SK-N-SH (cell line): ENCODE data around the gene TUBGCP6. TPM values are rescaled to one million over a fixed set of nuclear protein-coding genes. Genes with fewer than 3 reads are reported as not detected.
"Not testable (repeated sequence)": the region's sequence is repeated elsewhere in the genome, so short reads cannot be mapped to it uniquely, and the experiment has no call there.

Experiments used
- CTCF ChIA-PET: fragments of 300-600, 350-600 bp; formaldehyde crosslinking; extraction: SDS; loops from one replicate; lab custom pipeline; 2021; lab: Yijun Ruan, JAX
- POLR2A ChIA-PET: fragments of 350-600 bp; sonication (Branson Sonifier 250); formaldehyde crosslinking; extraction: SDS; loops from one replicate; lab custom pipeline; 2020; ENCODE audit warnings: antibody characterized with exemption, inconsistent platforms; lab: Yijun Ruan, JAX
- DNase-seq: peaks from one replicate; pipeline ENCODE4 v3.0.0; 2012
- H2AFZ ChIP-seq: fragments of 200-600 bp; sonication (generic); 2 replicates; pipeline ENCODE4 v1.8.1; 2016; ENCODE audit warnings: antibody characterized with exemption, mild to moderate bottlenecking, low read depth
- H3F3A ChIP-seq: fragments of 200-600 bp; sonication (generic); replicated peaks from 2 replicates; pipeline ENCODE3; 2016; ENCODE audit warnings: antibody characterized with exemption, mild to moderate bottlenecking; ENCODE audit not compliant: insufficient read depth
- H3K27ac ChIP-seq, 2 experiments: fragments of 200-500 bp in 1 of 2; fragments of 200-600 bp in 1 of 2; sonication (Bioruptor generic) in 1 of 2; sonication (generic), shearing (Covaris generic) in 1 of 2; 2 replicates each; pipeline versions ENCODE4 v1.5.1 to v1.6.1; 2014 to 2016; ENCODE audit warnings: low read depth in 2 of 2, inconsistent platforms in 1 of 2, low read length in 1 of 2, mild to moderate bottlenecking in 1 of 2, mixed read lengths in 1 of 2
- H3K27me3 ChIP-seq: fragments of 200-600 bp; sonication (generic), shearing (Covaris generic); 2 replicates; pipeline ENCODE4 v1.6.1; 2016; ENCODE audit warnings: mixed run types; ENCODE audit not compliant: insufficient read depth
- H3K36me3 ChIP-seq, 2 experiments: fragments of 200-500 bp in 1 of 2; fragments of 200-600 bp in 1 of 2; sonication (Bioruptor generic) in 1 of 2; sonication (generic) in 1 of 2; replicated peaks in 1 of 2; 2 replicates each; pipeline versions ENCODE3 to v1.5.1; 2014 to 2016; ENCODE audit warnings: low read length in 1 of 2, mild to moderate bottlenecking in 1 of 2; ENCODE audit not compliant: insufficient read depth in 2 of 2, control insufficient read depth in 1 of 2
- H3K4me1 ChIP-seq, 2 experiments: fragments of 200-500 bp in 1 of 2; fragments of 200-600 bp in 1 of 2; sonication (Bioruptor generic) in 1 of 2; sonication (generic), shearing (Covaris generic) in 1 of 2; 2 replicates each; pipeline versions ENCODE4 v1.5.1 to v1.6.1; 2014 to 2016; ENCODE audit warnings: low read depth in 1 of 2, low read length in 1 of 2, mixed run types in 1 of 2; ENCODE audit not compliant: insufficient read depth in 2 of 2, control insufficient read depth in 1 of 2
- H3K4me2 ChIP-seq: fragments of 200-600 bp; sonication (generic), shearing (Covaris generic); 2 replicates; pipeline ENCODE4 v1.6.1; 2017; ENCODE audit warnings: mixed run types
- H3K4me3 ChIP-seq, 2 experiments: fragments of 200-500 bp in 1 of 2; fragments of 200-600 bp in 1 of 2; sonication (Bioruptor generic) in 1 of 2; sonication (generic), shearing (Covaris generic) in 1 of 2; 2 replicates each; pipeline versions ENCODE4 v1.5.1 to v1.8.1; 2014 to 2016; ENCODE audit warnings: low read depth in 2 of 2, inconsistent platforms in 1 of 2, low read length in 1 of 2, mild to moderate bottlenecking in 1 of 2, mixed read lengths in 1 of 2, moderate library complexity in 1 of 2
- H3K79me2 ChIP-seq: fragments of 200-600 bp; sonication (generic); 2 replicates; pipeline ENCODE4 v1.8.1; 2017; ENCODE audit warnings: mild to moderate bottlenecking; ENCODE audit not compliant: insufficient read depth
- H3K9ac ChIP-seq: fragments of 200-600 bp; sonication (generic); 2 replicates; pipeline ENCODE4 v1.6.1; 2017; ENCODE audit warnings: mixed run types
- H3K9me2 ChIP-seq: fragments of 200-600 bp; sonication (generic); 2 replicates; pipeline ENCODE4 v1.6.1; 2017; ENCODE audit warnings: mixed run types
- H3K9me3 ChIP-seq: fragments of 200-600 bp; sonication (generic); 2 replicates; pipeline ENCODE4 v1.6.1; 2017; ENCODE audit warnings: mixed run types, mild to moderate bottlenecking, moderate library complexity
- H4K20me1 ChIP-seq: fragments of 200-600 bp; sonication (generic); 2 replicates; pipeline ENCODE4 v1.6.1; 2017; ENCODE audit warnings: mild to moderate bottlenecking, mixed run types; ENCODE audit not compliant: insufficient read depth
- EP300 ChIP-seq, 2 experiments: IDR thresholded peaks; 2 replicates each; pipeline versions ENCODE4 v1.4.0 to v1.6.1; 2012; ENCODE audit warnings: borderline replicate concordance in 1 of 2, low read depth in 1 of 2, low read length in 1 of 2
- GABPA ChIP-seq: IDR thresholded peaks from 2 replicates; pipeline ENCODE4 v1.4.0; 2012; ENCODE audit warnings: low read depth, mild to moderate bottlenecking
- NFIC ChIP-seq: IDR thresholded peaks from 2 replicates; pipeline ENCODE4 v1.4.0; 2012; ENCODE audit warnings: borderline replicate concordance
- NRF1 ChIP-seq: IDR thresholded peaks from 2 replicates; pipeline ENCODE4 v1.6.1; 2012; ENCODE audit warnings: low read depth, mild to moderate bottlenecking, low read length
- POLR2AphosphoS5 ChIP-seq: IDR thresholded peaks from 2 replicates; pipeline ENCODE4 v1.6.1; 2012; ENCODE audit warnings: low read depth, low read length
- RXRA ChIP-seq: IDR thresholded peaks from 2 replicates; pipeline ENCODE4 v1.4.0; 2012; ENCODE audit warnings: low read depth, mild to moderate bottlenecking, borderline replicate concordance
- SMC3 ChIP-seq: IDR thresholded peaks from 2 replicates; pipeline ENCODE4 v1.6.1; 2012; ENCODE audit warnings: low read depth, low read length, improper control_type of control experiment
- TAF1 ChIP-seq: IDR thresholded peaks from 2 replicates; pipeline ENCODE4 v1.6.1; 2012; ENCODE audit warnings: low read depth, mild to moderate bottlenecking, low read length, moderate library complexity, borderline replicate concordance
- TCF12 ChIP-seq: IDR thresholded peaks from 2 replicates; pipeline ENCODE4 v1.4.0; 2012
- WGBS: methylation state at CpG from one replicate; pipeline ENCODE4 v1.1.6; 2017; ENCODE audit warnings: low lambda C conversion rate; 5-methylcytosine and 5-hydroxymethylcytosine counted together
- polyA plus RNA-seq, 3 experiments: library from polyadenylated mRNA; depleted of rRNA; stranded (reverse); fragments of >200 nt; gene quantifications; 2 replicates each; pipeline ENCODE4 v1.2.3, GENCODE V29; 2012
- TF ChIP-seq, protein P1 (sequence below): fragments of 150-350 bp; IDR thresholded peaks from 2 replicates; pipeline ENCODE4 v1.6.1; 2017; ENCODE audit warnings: antibody characterized with exemption, low read length, low read depth, borderline replicate concordance
- TF ChIP-seq, protein P2 (sequence below): IDR thresholded peaks from 2 replicates; pipeline ENCODE4 v1.4.0; 2012; ENCODE audit warnings: low read depth
- TF ChIP-seq, protein P3 (sequence below): IDR thresholded peaks from 2 replicates; pipeline ENCODE4 v1.4.0; 2012; ENCODE audit warnings: low read depth, borderline replicate concordance
- TF ChIP-seq, protein P4 (sequence below): IDR thresholded peaks from 2 replicates; pipeline ENCODE4 v1.4.0; 2012; ENCODE audit warnings: low read depth, borderline replicate concordance
- TF ChIP-seq, protein P5 (sequence below): fragments of 200-600 bp; sonication (generic); IDR thresholded peaks from 2 replicates; pipeline ENCODE4 v1.6.1; 2017; ENCODE audit warnings: antibody characterized with exemption, mild to moderate bottlenecking, moderate library complexity

The TUBGCP6 gene
- polyA plus RNA-seq, 1 of the 3 experiments (the other 2 are of a cell fraction): 40.4 TPM

DNA sequence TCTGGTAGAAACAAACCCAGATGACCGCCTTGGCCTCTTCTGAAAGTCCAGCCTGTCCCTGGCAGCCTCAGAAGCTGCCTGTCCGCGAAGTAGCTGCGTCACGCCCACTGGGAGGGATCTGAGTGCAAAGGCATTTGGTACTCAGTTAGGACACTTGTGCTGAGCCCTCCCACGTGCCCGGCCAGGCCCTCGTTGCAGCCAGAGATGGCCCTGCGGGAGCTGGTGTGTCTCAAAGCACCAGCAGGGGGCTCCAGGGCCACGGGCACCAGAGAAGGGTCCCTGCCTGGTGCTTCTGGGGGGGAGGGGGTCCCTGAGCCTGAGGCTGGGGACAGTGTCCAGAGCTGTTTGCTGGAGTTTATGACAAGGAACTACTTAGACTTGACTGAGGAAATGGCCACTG lies 38.2 kb downstream of the TUBGCP6 start (continued):
- TF ChIP-seq, protein P1, sequence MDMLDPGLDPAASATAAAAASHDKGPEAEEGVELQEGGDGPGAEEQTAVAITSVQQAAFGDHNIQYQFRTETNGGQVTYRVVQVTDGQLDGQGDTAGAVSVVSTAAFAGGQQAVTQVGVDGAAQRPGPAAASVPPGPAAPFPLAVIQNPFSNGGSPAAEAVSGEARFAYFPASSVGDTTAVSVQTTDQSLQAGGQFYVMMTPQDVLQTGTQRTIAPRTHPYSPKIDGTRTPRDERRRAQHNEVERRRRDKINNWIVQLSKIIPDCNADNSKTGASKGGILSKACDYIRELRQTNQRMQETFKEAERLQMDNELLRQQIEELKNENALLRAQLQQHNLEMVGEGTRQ: no peak
- TF ChIP-seq EP300 (IDR thresholded peaks at IDR 0.05; ENCODE audit: borderline replicate concordance in 1 of 2, low read depth in 1 of 2, low read length in 1 of 2) (no peak), GABPA (no peak), POLR2AphosphoS5 (no peak), RXRA (no peak), SMC3 (no peak)
- TF ChIP-seq, protein P2, sequence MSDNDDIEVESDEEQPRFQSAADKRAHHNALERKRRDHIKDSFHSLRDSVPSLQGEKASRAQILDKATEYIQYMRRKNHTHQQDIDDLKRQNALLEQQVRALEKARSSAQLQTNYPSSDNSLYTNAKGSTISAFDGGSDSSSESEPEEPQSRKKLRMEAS: no peak

DNA sequence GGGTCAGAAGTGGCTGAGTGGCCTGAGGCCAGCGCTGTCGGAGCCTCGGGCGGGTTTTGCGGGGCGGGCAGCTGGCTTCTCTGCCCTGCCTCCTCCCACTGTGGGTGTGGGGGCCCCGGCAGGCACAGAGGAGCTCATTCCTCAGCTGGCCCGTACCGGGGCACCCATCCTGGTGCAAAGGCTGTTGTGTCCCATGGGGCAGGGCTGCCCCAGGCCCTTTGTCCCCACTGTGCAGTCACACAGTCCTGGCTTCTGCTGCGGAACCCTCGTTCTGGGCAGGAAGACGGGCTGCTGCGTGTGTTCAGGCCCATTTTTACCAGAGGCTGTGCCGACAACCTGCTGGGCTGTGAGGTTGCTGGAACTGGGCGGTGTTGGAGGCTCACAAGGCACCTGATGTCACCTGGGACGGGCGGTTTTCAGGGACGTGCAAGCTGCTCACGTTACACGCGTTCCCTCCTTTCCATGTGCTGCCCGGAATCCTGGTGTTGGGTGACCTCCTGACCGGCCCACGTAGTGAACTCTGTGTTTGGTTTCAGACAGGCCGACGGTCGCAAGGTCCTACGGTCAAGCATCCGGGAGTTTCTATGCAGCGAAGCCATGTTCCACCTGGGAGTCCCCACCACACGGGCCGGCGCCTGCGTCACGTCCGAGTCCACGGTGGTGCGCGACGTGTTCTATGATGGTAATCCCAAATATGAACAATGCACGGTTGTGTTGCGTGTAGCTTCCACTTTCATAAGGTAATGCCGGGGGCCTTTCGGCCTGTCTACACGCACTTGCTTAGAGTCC lies 38.8 kb downstream of the TUBGCP6 start:
- 95% methylated on average over 29 of the region's 45 CpGs for WGBS
- Histone ChIP-seq H3K4me2 (no peak overlapping the region), H3K9me2 (no peaks in the 10 kb centered on the region), H3K27ac (no peak overlapping the region), H3F3A (peaks cover 4% of the 10 kb centered on the region), H3K36me3 (peaks cover 27% of the 10 kb centered on the region in 2 experiments), H3K4me1 (peaks cover 0 to 7% of the 10 kb centered on the region in 2 experiments; a peak in 1 of 4 replicates), H3K9me3 (no peaks in the 10 kb centered on the region), H4K20me1 (peaks cover 11% of the 10 kb centered on the region), H3K79me2 (peaks cover 45% of the 10 kb centered on the region), H3K9ac (no peak overlapping the region), H3K27me3 (no peaks in the 10 kb centered on the region), H2AFZ (no peak overlapping the region), H3K4me3 (no peak overlapping the region)
- no peak for DNase-seq
- TF ChIP-seq NFIC (no peak), TCF12 (no peak), TAF1 (no peak), NRF1 (no peak)
- TF ChIP-seq, protein P3, sequence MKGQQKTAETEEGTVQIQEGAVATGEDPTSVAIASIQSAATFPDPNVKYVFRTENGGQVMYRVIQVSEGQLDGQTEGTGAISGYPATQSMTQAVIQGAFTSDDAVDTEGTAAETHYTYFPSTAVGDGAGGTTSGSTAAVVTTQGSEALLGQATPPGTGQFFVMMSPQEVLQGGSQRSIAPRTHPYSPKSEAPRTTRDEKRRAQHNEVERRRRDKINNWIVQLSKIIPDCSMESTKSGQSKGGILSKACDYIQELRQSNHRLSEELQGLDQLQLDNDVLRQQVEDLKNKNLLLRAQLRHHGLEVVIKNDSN: no peak
- TF ChIP-seq, protein P1: no peak
- TF ChIP-seq, protein P4, sequence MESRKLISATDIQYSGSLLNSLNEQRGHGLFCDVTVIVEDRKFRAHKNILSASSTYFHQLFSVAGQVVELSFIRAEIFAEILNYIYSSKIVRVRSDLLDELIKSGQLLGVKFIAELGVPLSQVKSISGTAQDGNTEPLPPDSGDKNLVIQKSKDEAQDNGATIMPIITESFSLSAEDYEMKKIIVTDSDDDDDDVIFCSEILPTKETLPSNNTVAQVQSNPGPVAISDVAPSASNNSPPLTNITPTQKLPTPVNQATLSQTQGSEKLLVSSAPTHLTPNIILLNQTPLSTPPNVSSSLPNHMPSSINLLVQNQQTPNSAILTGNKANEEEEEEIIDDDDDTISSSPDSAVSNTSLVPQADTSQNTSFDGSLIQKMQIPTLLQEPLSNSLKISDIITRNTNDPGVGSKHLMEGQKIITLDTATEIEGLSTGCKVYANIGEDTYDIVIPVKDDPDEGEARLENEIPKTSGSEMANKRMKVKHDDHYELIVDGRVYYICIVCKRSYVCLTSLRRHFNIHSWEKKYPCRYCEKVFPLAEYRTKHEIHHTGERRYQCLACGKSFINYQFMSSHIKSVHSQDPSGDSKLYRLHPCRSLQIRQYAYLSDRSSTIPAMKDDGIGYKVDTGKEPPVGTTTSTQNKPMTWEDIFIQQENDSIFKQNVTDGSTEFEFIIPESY: no peak
- TF ChIP-seq, protein P5, sequence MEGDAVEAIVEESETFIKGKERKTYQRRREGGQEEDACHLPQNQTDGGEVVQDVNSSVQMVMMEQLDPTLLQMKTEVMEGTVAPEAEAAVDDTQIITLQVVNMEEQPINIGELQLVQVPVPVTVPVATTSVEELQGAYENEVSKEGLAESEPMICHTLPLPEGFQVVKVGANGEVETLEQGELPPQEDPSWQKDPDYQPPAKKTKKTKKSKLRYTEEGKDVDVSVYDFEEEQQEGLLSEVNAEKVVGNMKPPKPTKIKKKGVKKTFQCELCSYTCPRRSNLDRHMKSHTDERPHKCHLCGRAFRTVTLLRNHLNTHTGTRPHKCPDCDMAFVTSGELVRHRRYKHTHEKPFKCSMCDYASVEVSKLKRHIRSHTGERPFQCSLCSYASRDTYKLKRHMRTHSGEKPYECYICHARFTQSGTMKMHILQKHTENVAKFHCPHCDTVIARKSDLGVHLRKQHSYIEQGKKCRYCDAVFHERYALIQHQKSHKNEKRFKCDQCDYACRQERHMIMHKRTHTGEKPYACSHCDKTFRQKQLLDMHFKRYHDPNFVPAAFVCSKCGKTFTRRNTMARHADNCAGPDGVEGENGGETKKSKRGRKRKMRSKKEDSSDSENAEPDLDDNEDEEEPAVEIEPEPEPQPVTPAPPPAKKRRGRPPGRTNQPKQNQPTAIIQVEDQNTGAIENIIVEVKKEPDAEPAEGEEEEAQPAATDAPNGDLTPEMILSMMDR: no peak
- ChIA-PET CTCF (interaction anchor here (0.8 to 3.9 kb wide), 12 partner anchors 9 to 276 kb away, joined by 3 to 52 read pairs (median 4); partner anchors contain the start of gene PANX2), POLR2A (interaction anchor here (0.7 kb wide), 1 partner anchor 52 kb away, joined by 4 read pairs; no protein-coding TSS in a partner anchor)

DNA sequence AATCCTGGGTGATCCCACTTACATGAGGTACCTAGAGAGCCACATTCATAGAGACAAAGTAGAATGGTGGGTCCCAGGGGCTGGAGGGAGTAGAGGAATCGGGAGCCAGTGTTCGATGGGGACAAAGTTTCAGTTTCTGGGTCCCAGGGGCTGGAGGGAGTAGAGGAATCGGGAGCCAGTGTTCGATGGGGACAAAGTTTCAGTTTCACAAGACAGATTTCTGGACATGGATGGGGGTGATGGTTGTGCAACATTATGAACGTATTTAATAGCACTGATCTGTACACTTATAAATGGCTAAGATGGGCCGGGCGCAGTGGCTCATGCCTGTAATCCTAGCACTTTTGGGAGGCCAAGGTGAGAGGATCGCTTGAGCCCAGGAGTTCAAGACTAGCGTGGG lies 39.8 kb downstream of the TUBGCP6 start:
- H3K27me3 ChIP-seq, POLR2A ChIA-PET, H3K9me3 ChIP-seq, DNase-seq, H3K9me2 ChIP-seq, H2AFZ ChIP-seq, H3K4me2 ChIP-seq, H3K9ac ChIP-seq, H3K4me3 ChIP-seq, H3K27ac ChIP-seq, H3F3A ChIP-seq, H3K4me1 ChIP-seq: not testable (repeated sequence)
- CTCF ChIA-PET: interaction anchor here (0.5 to 2.8 kb wide), 3 partner anchors 14 to 342 kb away, joined by 3 to 13 read pairs (median 3); no protein-coding TSS in a partner anchor
- Histone ChIP-seq H3K36me3 (peaks cover 18 to 24% of the 10 kb centered on the region in 2 experiments), H4K20me1 (peaks cover 11% of the 10 kb centered on the region), H3K79me2 (peaks cover 38% of the 10 kb centered on the region)
- 92% methylated on average over 9 of the region's 9 CpGs for WGBS
